Activated CD4-positive, alpha-beta memory T cell treated with anti-CD3 and anti-CD28 coated beads for 36 hours (primary cell): ENCODE data around the gene ASPSCR1. TPM values are rescaled to one million over a fixed set of nuclear protein-coding genes. Genes with fewer than 3 reads are reported as not detected.
"Not testable (repeated sequence)": the region's sequence is repeated elsewhere in the genome, so short reads cannot be mapped to it uniquely, and the experiment has no call there.

Experiments
- CTCF ChIA-PET: fragments of 350-600 bp; sonication (Branson Sonifier 250); formaldehyde crosslinking; loops from one replicate; lab custom pipeline; 2021; ENCODE audit warnings: antibody characterized with exemption, inconsistent platforms; lab: Charles Lee
- POLR2A ChIA-PET: fragments of 350-600 bp; sonication (Branson Sonifier 250); formaldehyde crosslinking; loops from one replicate; lab custom pipeline; 2021; ENCODE audit warnings: antibody characterized with exemption; lab: Charles Lee
- DNase-seq: peaks from one replicate; pipeline ENCODE4 v3.0.0-alpha.2; 2020
- H3K27ac Mint-ChIP-seq: one replicate; pipeline ENCODE4 v1.8.0; 2021; ENCODE audit warnings: mixed read lengths
- H3K27me3 Mint-ChIP-seq: one replicate; pipeline ENCODE4 v1.8.0; 2021; ENCODE audit warnings: mixed read lengths
- H3K36me3 Mint-ChIP-seq: one replicate; pipeline ENCODE4 v1.8.0; 2021; ENCODE audit warnings: mixed read lengths
- H3K4me1 Mint-ChIP-seq: one replicate; pipeline ENCODE4 v1.8.0; 2021; ENCODE audit warnings: low read depth, mixed read lengths
- H3K4me3 Mint-ChIP-seq: one replicate; pipeline ENCODE4 v1.8.0; 2021; ENCODE audit warnings: mild to moderate bottlenecking, mixed read lengths
- H3K9me3 Mint-ChIP-seq: one replicate; pipeline ENCODE4 v1.8.0; 2021; ENCODE audit warnings: mixed read lengths
- intact Hi-C: fragments of 100-400 bp; cut with micrococcal nuclease; formaldehyde crosslinking; loops from one replicate; pipeline ENCODE4 v1.15.1; 2023
- total RNA-seq, 2 experiments: library from RNA; stranded (reverse); gene quantifications; one replicate each; pipeline ENCODE4 v1.2.3, GENCODE V29; 2021

ASPSCR1 gene
- total RNA-seq, 2 experiments from 2014 or later = 25.4 to 27.1 TPM

- Mint-ChIP-seq H3K36me3 (no peaks in the 10 kb centered on the region), H3K4me1 (no peaks in the 10 kb centered on the region), H3K27me3 (no peaks in the 10 kb centered on the region), H3K9me3 (no peaks in the 10 kb centered on the region), H3K27ac (no peak within 1 kb of the TSS), H3K4me3 (no peak within 1 kb of the TSS)
- ChIA-PET POLR2A (no interaction called here), CTCF (interaction anchor here (1.2 kb wide), 1 partner anchor 73 kb away, joined by 4 read pairs; no protein-coding TSS in a partner anchor)
- DNase-seq = no peak
- intact Hi-C loops = no loop called here
These were observed 30.2 kb upstream of the ASPSCR1 start, which contains the start of gene MYADML2 for GRCh38 chr17:81947189-81947588. Gene MYADML2, minus strand, starts transcription at chr17:81947233. Its CDS starts 5,492 bp downstream, at chr17:81941741.

- ChIA-PET POLR2A (no interaction called here), CTCF (interaction anchor here (1.2 kb wide), 1 partner anchor 71 kb away, joined by 4 read pairs; no protein-coding TSS in a partner anchor)
- intact Hi-C loops = no loop called here
- Mint-ChIP-seq H3K4me3 (no peak overlapping the region), H3K27me3 (no peaks in the 10 kb centered on the region), H3K4me1 (no peaks in the 10 kb centered on the region), H3K36me3 (no peaks in the 10 kb centered on the region), H3K27ac (no peak overlapping the region), H3K9me3 (no peaks in the 10 kb centered on the region)
- DNase-seq = no peak
These were observed 28.6 kb upstream of the ASPSCR1 start for GRCh38 chr17:81948635-81949378.

GRCh38 chr17:81950501-81950900 is 26.9 kb upstream of the ASPSCR1 start:
- H3K4me3 Mint-ChIP-seq = no peak overlapping the region
- intact Hi-C loops = no loop called here
- no peaks in the 10 kb centered on the region for H3K9me3 Mint-ChIP-seq
- ChIA-PET POLR2A (no interaction called here), CTCF (interaction anchor here (1.2 kb wide), 1 partner anchor 9 kb away, joined by 6 read pairs; no protein-coding TSS in a partner anchor)
- no peak for DNase-seq
- H3K4me1 Mint-ChIP-seq = no peaks in the 10 kb centered on the region
- H3K27me3 Mint-ChIP-seq = no peaks in the 10 kb centered on the region
- no peaks in the 10 kb centered on the region for H3K36me3 Mint-ChIP-seq
- no peak overlapping the region for H3K27ac Mint-ChIP-seq

GRCh38 chr17:81951785-81952684 is 25.4 kb upstream of the ASPSCR1 start:
- no peak overlapping the region for H3K27ac Mint-ChIP-seq
- no peaks in the 10 kb centered on the region for H3K9me3 Mint-ChIP-seq
- DNase-seq = no peak
- no peaks in the 10 kb centered on the region for H3K27me3 Mint-ChIP-seq
- ChIA-PET POLR2A (no interaction called here), CTCF (interaction anchor here (0.6 kb wide), 1 partner anchor 194 kb away, joined by 3 read pairs; no protein-coding TSS in a partner anchor)
- H3K36me3 Mint-ChIP-seq = no peaks in the 10 kb centered on the region
- H3K4me1 Mint-ChIP-seq = no peaks in the 10 kb centered on the region
- no peak overlapping the region for H3K4me3 Mint-ChIP-seq
- intact Hi-C loops = no loop called here

- ChIA-PET CTCF (interaction anchor here (1.0 kb wide), 1 partner anchor 69 kb away, joined by 3 read pairs; no protein-coding TSS in a partner anchor), POLR2A (no interaction called here)
- H3K27ac Mint-ChIP-seq = no peak overlapping the region
- DNase-seq = no peak
- H3K9me3 Mint-ChIP-seq = no peaks in the 10 kb centered on the region
- H3K4me3 Mint-ChIP-seq = no peak overlapping the region
- H3K27me3 Mint-ChIP-seq = no peaks in the 10 kb centered on the region
- intact Hi-C loops = no loop called here
- H3K4me1 Mint-ChIP-seq = no peaks in the 10 kb centered on the region
- no peaks in the 10 kb centered on the region for H3K36me3 Mint-ChIP-seq
These were observed 24.6 kb upstream of the ASPSCR1 start for GRCh38 chr17:81952792-81953228.

- H3K27me3 Mint-ChIP-seq, H3K9me3 Mint-ChIP-seq, H3K36me3 Mint-ChIP-seq, intact Hi-C loops, H3K4me1 Mint-ChIP-seq, H3K27ac Mint-ChIP-seq, H3K4me3 Mint-ChIP-seq, DNase-seq: not testable (repeated sequence)
- CTCF ChIA-PET = interaction anchor here (1.0 to 1.2 kb wide), 2 partner anchors 67 to 68 kb away, joined by 3 to 7 read pairs; no protein-coding TSS in a partner anchor
- POLR2A ChIA-PET = interaction anchor here (0.6 kb wide), 1 partner anchor 420 kb away, joined by 3 read pairs; no protein-coding TSS in a partner anchor
These were observed 24.0 kb upstream of the ASPSCR1 start for GRCh38 chr17:81953443-81953842.

- Mint-ChIP-seq H3K36me3 (no peaks in the 10 kb centered on the region), H3K27me3 (peaks cover 12% of the 10 kb centered on the region), H3K9me3 (no peaks in the 10 kb centered on the region), H3K27ac (no peak overlapping the region), H3K4me1 (peaks cover 2% of the 10 kb centered on the region), H3K4me3 (no peak overlapping the region)
- intact Hi-C loops = no loop called here
- ChIA-PET POLR2A (no interaction called here), CTCF (interaction anchor here (1.1 to 1.3 kb wide), 3 partner anchors 12 to 67 kb away, joined by 4 to 7 read pairs (median 4); no protein-coding TSS in a partner anchor)
- DNase-seq = no peak
These were observed 23.0 kb upstream of the ASPSCR1 start for GRCh38 chr17:81954131-81955057.

GRCh38 chr17:81955058-81955681 is 22.3 kb upstream of the ASPSCR1 start:
- no peaks in the 10 kb centered on the region for H3K9me3 Mint-ChIP-seq
- H3K36me3 Mint-ChIP-seq = no peaks in the 10 kb centered on the region
- POLR2A ChIA-PET = no interaction called here
- H3K27me3 Mint-ChIP-seq = peaks cover 12% of the 10 kb centered on the region
- intact Hi-C loops = no loop called here
- no peak overlapping the region for H3K27ac Mint-ChIP-seq
- peaks cover 2% of the 10 kb centered on the region for H3K4me1 Mint-ChIP-seq
- CTCF ChIA-PET = interaction anchor here (0.9 to 1.3 kb wide), 3 partner anchors 11 to 66 kb away, joined by 3 to 4 read pairs (median 4); no protein-coding TSS in a partner anchor
- DNase-seq = no peak
- H3K4me3 Mint-ChIP-seq = no peak overlapping the region

- intact Hi-C loops = no loop called here
- H3K4me1 Mint-ChIP-seq = peaks cover 2% of the 10 kb centered on the region
- H3K27me3 Mint-ChIP-seq = peaks cover 14% of the 10 kb centered on the region
- DNase-seq = no peak
- CTCF ChIA-PET = interaction anchor here (0.9 kb wide), 1 partner anchor 64 kb away, joined by 3 read pairs; no protein-coding TSS in a partner anchor
- no peak overlapping the region for H3K27ac Mint-ChIP-seq
- H3K4me3 Mint-ChIP-seq = no peak overlapping the region
- no peaks in the 10 kb centered on the region for H3K36me3 Mint-ChIP-seq
- POLR2A ChIA-PET = interaction anchor here (0.6 kb wide), 1 partner anchor 9 kb away, joined by 3 read pairs; no protein-coding TSS in a partner anchor
- no peaks in the 10 kb centered on the region for H3K9me3 Mint-ChIP-seq
These were observed 21.5 kb upstream of the ASPSCR1 start for GRCh38 chr17:81955756-81956544.
